ENCODE measurements around the gene GRK3.

Gene GRK3

DNA sequence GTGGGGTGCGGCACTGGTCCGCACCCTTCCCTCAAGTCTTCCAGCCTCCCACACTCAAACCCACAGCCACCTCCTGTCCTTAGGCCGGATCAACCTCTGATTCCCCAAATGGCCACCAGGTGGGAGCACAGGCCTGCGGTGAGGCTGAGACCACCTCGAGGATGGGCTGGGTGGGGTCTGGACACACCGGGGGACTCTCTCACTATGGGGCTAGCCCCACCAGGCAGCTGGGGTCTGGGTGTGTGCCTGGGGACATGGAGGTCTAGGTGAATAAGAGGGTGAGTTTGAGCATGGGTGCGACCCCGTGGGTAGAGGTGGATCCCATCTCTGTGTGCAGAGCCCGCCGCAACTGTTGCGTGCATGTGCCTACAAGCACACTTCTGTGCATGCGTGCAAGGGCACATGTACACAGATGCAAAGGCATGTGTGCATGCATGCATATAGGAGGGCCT is 210.1 kb downstream of the GRK3 start:
- no peak overlapping the region for H3K27ac ChIP-seq (ENCODE audit: low read depth, low read length)
- no peak overlapping the region for H3K4me2 ChIP-seq (ENCODE audit: low read length)
- no peak overlapping the region for H4K91ac ChIP-seq (ENCODE audit: low read depth, low read length)
- peak overlapping the region; percentile 19 for H3K4me3 ChIP-seq (ENCODE audit: low read depth, low read length)
- no peak overlapping the region for H2BK120ac ChIP-seq (ENCODE audit: insufficient read depth, low read length, poor library complexity)
- peak in 1 of 2 donors; percentile 12 for DNase-seq
- no peak overlapping the region for H3K23ac ChIP-seq (ENCODE audit: low read length)
- H3K14ac ChIP-seq (ENCODE audit: low read length) = no peak overlapping the region
- H3K9ac ChIP-seq (ENCODE audit: low read length) = no peak overlapping the region
- no peak overlapping the region for H3K18ac ChIP-seq (ENCODE audit: low read length)
- no peak overlapping the region for H2BK12ac ChIP-seq (ENCODE audit: low read length)
- no peak overlapping the region for H4K8ac ChIP-seq (ENCODE audit: low read depth, low read length)
- no peaks in the 10 kb centered on the region for H3K4me1 ChIP-seq (ENCODE audit: control insufficient read depth in 1 of 2, insufficient read depth in 2 of 2, low read length in 2 of 2)
- no peak overlapping the region for H3K4ac ChIP-seq (ENCODE audit: low read depth, low read length)
- no peak overlapping the region for H2AFZ ChIP-seq (ENCODE audit: insufficient read depth, low read length, poor library complexity)
- H2AK5ac ChIP-seq (ENCODE audit: low read length) = no peak overlapping the region
- H4K12ac ChIP-seq (ENCODE audit: low read depth, low read length) = no peak overlapping the region
- no peaks in the 10 kb centered on the region for H3K79me1 ChIP-seq (ENCODE audit: low read length)
- no peaks in the 10 kb centered on the region for H3K36me3 ChIP-seq (ENCODE audit: control insufficient read depth in 1 of 2, insufficient read depth in 2 of 2, low read length in 2 of 2)
- H2BK5ac ChIP-seq (ENCODE audit: low read depth, low read length, poor library complexity) = no peak overlapping the region
- H3K9me3 ChIP-seq (ENCODE audit: insufficient read depth, low read depth, low read length) = no peaks in the 10 kb centered on the region
- H3K27me3 ChIP-seq (ENCODE audit: insufficient read depth, low read length) = no peaks in the 10 kb centered on the region
- WGBS (ENCODE audit: extremely low coverage, insufficient coverage, insufficient read length) = no CpG with 5 or more reads among the region's 12 CpGs
- H3K79me2 ChIP-seq (ENCODE audit: control insufficient read depth, insufficient read depth, low read length, poor library complexity) = no peaks in the 10 kb centered on the region

DNA sequence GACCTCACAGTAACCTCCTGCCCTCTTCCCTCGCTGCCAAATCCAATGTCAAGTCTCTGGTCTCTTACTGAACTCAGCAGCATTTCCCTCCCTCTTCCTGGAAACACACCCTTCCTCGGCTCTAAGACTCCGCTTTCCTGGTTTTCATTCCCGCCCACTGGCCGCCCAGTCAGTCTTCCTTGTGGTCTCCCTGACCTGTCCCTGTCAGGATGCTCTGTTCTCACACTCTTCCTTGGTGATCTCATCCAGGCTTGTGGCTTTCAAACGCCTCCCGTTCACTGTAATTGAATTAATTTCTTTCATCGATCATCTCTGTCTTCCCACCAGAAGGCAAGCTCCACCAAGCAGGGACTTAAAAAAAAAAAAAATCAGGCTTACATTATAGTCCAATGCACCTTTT is 211.1 kb downstream of the GRK3 start:
- no peak for DNase-seq
- no peak overlapping the region for H3K4me2 ChIP-seq (ENCODE audit: low read length)
- no peaks in the 10 kb centered on the region for H3K4me1 ChIP-seq (ENCODE audit: control insufficient read depth in 1 of 2, insufficient read depth in 2 of 2, low read length in 2 of 2)
- H2BK12ac ChIP-seq (ENCODE audit: low read length) = no peak overlapping the region
- H2BK5ac ChIP-seq (ENCODE audit: low read depth, low read length, poor library complexity) = no peak overlapping the region
- no peak overlapping the region for H2AFZ ChIP-seq (ENCODE audit: insufficient read depth, low read length, poor library complexity)
- H3K79me1 ChIP-seq (ENCODE audit: low read length) = no peaks in the 10 kb centered on the region
- no peak overlapping the region for H4K91ac ChIP-seq (ENCODE audit: low read depth, low read length)
- H3K36me3 ChIP-seq (ENCODE audit: control insufficient read depth in 1 of 2, insufficient read depth in 2 of 2, low read length in 2 of 2) = no peaks in the 10 kb centered on the region
- H2BK120ac ChIP-seq (ENCODE audit: insufficient read depth, low read length, poor library complexity) = no peak overlapping the region
- no CpG with 5 or more reads among the region's 8 CpGs for WGBS (ENCODE audit: extremely low coverage, insufficient coverage, insufficient read length)
- H3K79me2 ChIP-seq (ENCODE audit: control insufficient read depth, insufficient read depth, low read length, poor library complexity) = no peaks in the 10 kb centered on the region
- H3K9me3 ChIP-seq (ENCODE audit: insufficient read depth, low read depth, low read length) = no peaks in the 10 kb centered on the region
- H4K8ac ChIP-seq (ENCODE audit: low read depth, low read length) = no peak overlapping the region
- H3K23ac ChIP-seq (ENCODE audit: low read length) = no peak overlapping the region
- H3K27ac ChIP-seq (ENCODE audit: low read depth, low read length) = no peak overlapping the region
- no peak overlapping the region for H2AK5ac ChIP-seq (ENCODE audit: low read length)
- no peaks in the 10 kb centered on the region for H3K27me3 ChIP-seq (ENCODE audit: insufficient read depth, low read length)
- H4K12ac ChIP-seq (ENCODE audit: low read depth, low read length) = no peak overlapping the region
- H3K14ac ChIP-seq (ENCODE audit: low read length) = no peak overlapping the region
- H3K4me3 ChIP-seq (ENCODE audit: low read depth, low read length) = no peak overlapping the region
- no peak overlapping the region for H3K18ac ChIP-seq (ENCODE audit: low read length)
- no peak overlapping the region for H3K9ac ChIP-seq (ENCODE audit: low read length)
- H3K4ac ChIP-seq (ENCODE audit: low read depth, low read length) = no peak overlapping the region

GRCh38 chr22:25777411-25777810 is 212.9 kb downstream of the GRK3 start:
- no peak for DNase-seq

DNA sequence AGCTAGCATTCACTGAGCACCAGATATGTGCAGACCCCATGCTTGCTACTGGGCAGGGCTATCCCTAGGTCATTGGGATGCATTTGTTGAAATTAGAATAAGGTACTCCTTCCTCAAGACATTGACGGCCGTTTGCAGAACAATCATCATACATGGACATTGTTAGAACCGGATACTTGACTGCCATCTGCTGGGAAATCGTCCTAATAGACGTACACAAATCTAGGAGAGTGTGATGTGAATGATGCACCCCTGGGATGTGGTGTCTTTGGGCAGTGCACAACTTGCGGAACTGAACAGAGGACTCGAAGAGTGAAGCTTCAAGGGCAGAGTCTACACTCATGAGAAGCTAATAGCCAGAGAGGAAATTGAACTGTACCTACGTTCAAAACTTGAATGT is 213.4 kb downstream of the GRK3 start:
- DNase-seq = peak in 1 of 2 donors; percentile 73
- Histone ChIP-seq H3K79me2 (ENCODE audit: control insufficient read depth, insufficient read depth, low read length, poor library complexity) (no peaks in the 10 kb centered on the region), H3K9ac (ENCODE audit: low read length) (no peak overlapping the region), H2AK5ac (ENCODE audit: low read length) (no peak overlapping the region), H3K14ac (ENCODE audit: low read length) (no peak overlapping the region), H2BK120ac (ENCODE audit: insufficient read depth, low read length, poor library complexity) (no peak overlapping the region), H3K4ac (ENCODE audit: low read depth, low read length) (no peak overlapping the region), H3K4me3 (ENCODE audit: low read depth, low read length) (no peak overlapping the region), H3K23ac (ENCODE audit: low read length) (no peak overlapping the region), H3K4me1 (ENCODE audit: control insufficient read depth in 1 of 2, insufficient read depth in 2 of 2, low read length in 2 of 2) (no peaks in the 10 kb centered on the region), H3K9me3 (ENCODE audit: insufficient read depth, low read depth, low read length) (no peaks in the 10 kb centered on the region), H4K91ac (ENCODE audit: low read depth, low read length) (no peak overlapping the region), H3K4me2 (ENCODE audit: low read length) (no peak overlapping the region), H4K12ac (ENCODE audit: low read depth, low read length) (no peak overlapping the region), H3K36me3 (ENCODE audit: control insufficient read depth in 1 of 2, insufficient read depth in 2 of 2, low read length in 2 of 2) (no peaks in the 10 kb centered on the region), H3K27me3 (ENCODE audit: insufficient read depth, low read length) (no peaks in the 10 kb centered on the region), H3K27ac (ENCODE audit: low read depth, low read length) (no peak overlapping the region), H3K18ac (ENCODE audit: low read length) (no peak overlapping the region), H2AFZ (ENCODE audit: insufficient read depth, low read length, poor library complexity) (no peak overlapping the region), H3K79me1 (ENCODE audit: low read length) (no peaks in the 10 kb centered on the region), H2BK12ac (ENCODE audit: low read length) (no peak overlapping the region), H2BK5ac (ENCODE audit: low read depth, low read length, poor library complexity) (no peak overlapping the region), H4K8ac (ENCODE audit: low read depth, low read length) (no peak overlapping the region)
- WGBS (ENCODE audit: extremely low coverage, insufficient coverage, insufficient read length) = no CpG with 5 or more reads among the region's 8 CpGs

More at GRCh38 chr22:25777411-25777810, 212.9 kb downstream of the GRK3 start:
- H3K4me1 ChIP-seq (ENCODE audit: control insufficient read depth in 1 of 2, insufficient read depth in 2 of 2, low read length in 2 of 2) = no peaks in the 10 kb centered on the region
- no peak overlapping the region for H2AFZ ChIP-seq (ENCODE audit: insufficient read depth, low read length, poor library complexity)
- no peaks in the 10 kb centered on the region for H3K27me3 ChIP-seq (ENCODE audit: insufficient read depth, low read length)
- H3K9me3 ChIP-seq (ENCODE audit: insufficient read depth, low read depth, low read length) = no peaks in the 10 kb centered on the region
- no peaks in the 10 kb centered on the region for H3K79me2 ChIP-seq (ENCODE audit: control insufficient read depth, insufficient read depth, low read length, poor library complexity)
- H3K36me3 ChIP-seq (ENCODE audit: control insufficient read depth in 1 of 2, insufficient read depth in 2 of 2, low read length in 2 of 2) = no peaks in the 10 kb centered on the region
- H3K4ac ChIP-seq (ENCODE audit: low read depth, low read length) = no peak overlapping the region
- no peaks in the 10 kb centered on the region for H3K79me1 ChIP-seq (ENCODE audit: low read length)
- no peak overlapping the region for H4K8ac ChIP-seq (ENCODE audit: low read depth, low read length)
- no CpG with 5 or more reads among the region's 9 CpGs for WGBS (ENCODE audit: extremely low coverage, insufficient coverage, insufficient read length)
- no peak overlapping the region for H3K18ac ChIP-seq (ENCODE audit: low read length)
- no peak overlapping the region for H2AK5ac ChIP-seq (ENCODE audit: low read length)
- no peak overlapping the region for H3K23ac ChIP-seq (ENCODE audit: low read length)
- no peak overlapping the region for H3K4me2 ChIP-seq (ENCODE audit: low read length)
- H2BK12ac ChIP-seq (ENCODE audit: low read length) = no peak overlapping the region
- no peak overlapping the region for H3K4me3 ChIP-seq (ENCODE audit: low read depth, low read length)
- no peak overlapping the region for H2BK120ac ChIP-seq (ENCODE audit: insufficient read depth, low read length, poor library complexity)
- no peak overlapping the region for H3K14ac ChIP-seq (ENCODE audit: low read length)
- H3K9ac ChIP-seq (ENCODE audit: low read length) = no peak overlapping the region
- H4K91ac ChIP-seq (ENCODE audit: low read depth, low read length) = no peak overlapping the region
- no peak overlapping the region for H3K27ac ChIP-seq (ENCODE audit: low read depth, low read length)
- no peak overlapping the region for H4K12ac ChIP-seq (ENCODE audit: low read depth, low read length)
- H2BK5ac ChIP-seq (ENCODE audit: low read depth, low read length, poor library complexity) = no peak overlapping the region

Measured in trophoblast cell (in vitro differentiated cells and primary cell).